ENCODE data around the gene PTCH2.
"Not testable (repeated sequence)": the region's sequence is repeated elsewhere in the genome, so short reads cannot be mapped to it uniquely, and the experiment has no call there.

PTCH2 gene

DNA sequence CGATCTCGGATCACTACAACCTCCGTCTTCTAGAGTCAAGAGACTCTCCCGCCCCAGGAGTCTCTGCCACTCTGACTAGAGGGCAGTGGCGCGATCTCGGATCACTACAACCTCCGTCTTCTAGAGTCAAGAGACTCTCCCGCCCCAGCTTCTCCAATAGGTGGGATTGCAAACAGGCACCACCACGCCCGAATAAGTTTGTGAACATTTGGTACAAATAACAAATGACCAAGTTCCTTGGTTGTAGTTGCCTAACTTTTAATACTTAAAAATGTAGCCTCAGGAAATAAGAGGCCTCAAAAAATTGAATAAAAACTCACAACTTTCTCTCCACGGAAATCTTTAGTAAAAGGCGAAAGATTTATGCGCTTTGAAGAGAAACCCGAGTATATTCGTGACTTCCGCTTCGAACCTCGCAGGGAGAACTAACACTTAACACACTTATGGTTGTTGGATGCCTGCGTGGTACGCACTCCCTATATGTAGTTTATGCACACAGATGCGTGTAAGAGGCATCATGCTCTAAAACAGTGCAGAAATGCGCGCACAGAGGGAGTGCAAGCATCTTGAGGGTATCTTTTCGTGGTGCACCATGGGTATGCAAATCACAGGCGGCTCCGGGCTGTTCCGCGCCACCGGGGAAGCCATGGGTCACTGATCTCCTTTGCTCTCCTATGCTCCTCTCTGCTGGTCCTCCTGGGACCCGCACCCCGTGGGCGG, 23.3 kb downstream of the PTCH2 start:
- peak; percentile 99 for DNase-seq

- no peak for DNase-seq
Observed at GRCh38 chr1:44819196-44819607, 23.9 kb downstream of the PTCH2 start.

DNA sequence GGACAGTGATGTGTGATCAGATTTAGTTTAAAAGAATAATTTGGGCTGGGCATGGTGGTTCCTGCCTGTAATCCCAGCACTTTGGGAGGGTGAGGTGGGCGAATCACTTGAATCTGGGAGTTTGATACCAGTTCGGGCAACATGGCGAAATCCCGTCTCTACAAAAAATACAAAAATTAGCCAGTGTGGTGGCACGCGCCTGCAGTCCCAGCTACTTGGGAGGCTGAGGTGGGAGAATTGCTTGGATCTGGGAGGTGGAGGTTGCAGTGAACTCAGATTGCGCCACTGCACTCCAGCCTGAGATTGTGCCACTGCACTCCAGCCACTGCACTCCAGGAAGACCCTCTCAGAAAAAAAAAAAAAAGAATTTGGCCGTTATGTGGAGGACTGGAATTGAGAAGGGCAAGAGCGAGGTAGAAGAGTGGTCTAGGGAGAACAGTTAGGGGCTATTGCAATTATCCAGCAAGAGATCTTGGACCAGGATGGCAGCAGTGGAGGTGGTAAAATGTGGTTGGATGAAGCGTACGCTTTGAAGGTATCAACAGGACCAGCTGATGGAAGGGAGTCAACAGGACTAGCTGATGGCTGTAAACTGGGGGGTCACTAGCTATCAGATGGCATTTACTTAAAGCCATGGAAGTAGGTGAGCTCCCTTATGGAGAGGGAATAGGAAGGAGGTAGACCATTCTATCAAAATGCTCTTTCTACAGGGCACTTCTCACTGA, 25.1 kb downstream of the PTCH2 start:
- no peak for DNase-seq

GRCh38 chr1:44817307-44817706, 25.7 kb downstream of the PTCH2 start:
- DNase-seq = no peak

DNA sequence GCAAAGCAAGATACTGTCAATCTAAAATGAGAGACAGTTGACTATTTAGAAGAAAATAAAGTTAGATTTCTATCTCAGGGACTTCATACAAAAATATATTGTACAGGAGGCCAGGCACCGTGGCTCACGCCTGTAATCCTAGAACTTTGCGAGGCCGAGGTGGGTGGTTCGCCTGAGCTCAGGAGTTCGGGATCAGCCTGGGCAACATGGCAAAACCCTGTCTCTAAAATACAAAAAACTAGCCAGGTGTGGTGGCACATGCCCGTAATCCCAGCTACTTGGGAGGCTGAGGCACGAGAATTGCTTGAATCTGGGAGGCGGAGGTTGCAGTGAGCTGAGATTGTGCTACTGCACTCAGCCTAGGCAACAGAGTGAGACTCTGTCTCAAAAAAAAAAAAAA, 27.1 kb downstream of the PTCH2 start:
- DNase-seq = not testable (repeated sequence)

DNA sequence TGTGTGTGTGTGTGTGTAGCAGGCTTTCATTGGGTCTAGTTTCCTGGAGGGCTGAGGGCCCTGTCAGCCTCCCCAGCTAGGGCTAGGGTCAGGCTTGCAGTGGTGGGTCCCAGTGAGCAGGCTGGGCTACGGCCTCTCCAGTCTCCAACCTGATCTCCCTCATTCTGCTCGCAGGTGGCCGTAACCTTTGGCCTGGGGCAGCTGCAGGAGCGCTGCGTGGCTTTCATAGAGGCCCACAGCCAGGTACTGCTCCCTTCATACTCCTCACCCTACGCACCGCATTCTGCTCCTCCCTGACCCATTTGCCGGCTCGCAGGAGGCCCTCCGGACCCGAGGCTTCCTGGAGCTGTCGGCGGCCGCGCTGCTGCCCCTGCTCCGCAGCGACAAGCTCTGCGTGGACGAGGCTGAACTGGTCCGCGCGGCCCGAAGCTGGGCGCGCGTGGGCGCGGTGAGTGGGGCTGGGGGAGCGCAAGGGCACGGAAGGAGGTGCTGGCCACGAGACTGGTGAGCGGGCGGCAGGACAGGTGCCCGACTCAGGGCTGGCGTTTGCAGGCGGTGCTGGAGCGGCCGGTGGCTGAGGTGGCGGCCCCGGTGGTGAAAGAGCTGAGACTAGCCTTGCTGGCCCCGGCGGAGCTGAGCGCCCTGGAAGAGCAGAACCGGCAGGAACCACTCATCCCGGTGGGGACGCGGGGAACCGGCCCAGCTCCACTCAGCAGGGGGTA, 30.1 kb downstream of the PTCH2 start:
- DNase-seq = no peak

DNA sequence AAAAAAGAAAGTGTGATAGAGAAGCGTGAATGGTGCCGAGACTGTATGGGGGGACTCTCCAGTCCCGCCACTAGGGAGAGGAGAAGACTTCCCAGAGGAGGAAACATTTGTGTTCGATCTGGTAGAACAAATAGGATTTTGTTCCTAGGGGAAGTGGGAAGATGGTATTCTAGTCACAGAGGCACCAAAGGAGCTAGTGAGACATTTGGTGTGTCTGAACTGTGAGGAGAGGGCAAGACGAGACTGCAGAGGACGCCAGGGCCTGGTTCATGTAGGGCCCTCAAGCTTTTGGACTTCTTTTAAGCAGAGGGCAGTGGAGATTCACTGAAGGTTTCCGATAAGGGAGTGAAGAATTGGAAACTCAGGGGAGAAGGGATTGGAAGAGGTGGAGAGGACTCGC, 31.8 kb downstream of the PTCH2 start:
- no peak for DNase-seq

DNA sequence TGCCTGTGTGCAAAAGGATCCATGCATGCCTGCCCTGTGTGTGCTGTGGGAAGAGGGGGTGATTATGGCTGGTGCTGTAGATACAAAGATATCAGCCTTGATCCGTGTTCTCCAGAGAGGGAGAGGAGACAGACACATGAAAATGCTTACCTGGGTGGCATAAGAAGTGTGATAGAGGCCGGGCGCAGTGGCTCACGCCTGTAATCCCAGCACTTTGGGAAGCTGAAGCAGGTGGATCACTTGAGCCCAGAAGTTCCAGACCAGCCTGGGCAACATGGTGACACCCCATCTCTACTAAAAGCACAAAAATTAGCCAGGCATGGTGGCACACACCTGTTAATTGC, 32.3 kb downstream of the PTCH2 start:
- DNase-seq = not testable (repeated sequence)

DNA sequence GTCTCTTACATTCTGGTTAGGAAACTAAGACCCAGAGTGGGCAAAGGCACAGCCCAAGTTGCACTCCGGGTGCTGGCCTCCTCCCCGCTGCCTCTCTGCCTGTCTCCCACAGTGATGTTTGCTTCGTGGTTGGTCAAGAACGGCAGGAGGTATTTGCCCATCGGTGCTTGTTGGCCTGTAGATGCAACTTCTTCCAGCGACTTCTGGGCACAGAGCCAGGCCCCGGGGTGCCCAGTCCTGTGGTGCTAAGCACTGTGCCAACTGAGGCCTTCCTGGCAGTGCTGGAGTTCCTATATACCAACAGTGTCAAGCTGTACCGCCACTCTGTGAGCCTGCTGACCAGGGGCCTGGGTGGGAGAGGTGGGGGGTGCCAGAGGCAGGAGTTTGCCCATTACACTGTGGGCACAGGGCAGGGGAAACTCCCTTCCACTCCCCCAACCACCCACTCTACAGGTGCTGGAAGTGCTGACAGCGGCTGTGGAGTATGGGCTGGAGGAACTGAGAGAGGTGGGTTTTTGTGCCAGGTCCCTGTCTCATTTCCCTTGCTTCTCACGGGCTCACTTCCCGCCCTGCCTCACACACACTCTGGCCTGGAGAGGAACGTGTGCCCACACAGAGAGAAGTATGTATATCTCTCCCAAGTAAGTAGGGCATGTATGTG, 32.8 kb downstream of the PTCH2 start:
- no peak for DNase-seq

DNA sequence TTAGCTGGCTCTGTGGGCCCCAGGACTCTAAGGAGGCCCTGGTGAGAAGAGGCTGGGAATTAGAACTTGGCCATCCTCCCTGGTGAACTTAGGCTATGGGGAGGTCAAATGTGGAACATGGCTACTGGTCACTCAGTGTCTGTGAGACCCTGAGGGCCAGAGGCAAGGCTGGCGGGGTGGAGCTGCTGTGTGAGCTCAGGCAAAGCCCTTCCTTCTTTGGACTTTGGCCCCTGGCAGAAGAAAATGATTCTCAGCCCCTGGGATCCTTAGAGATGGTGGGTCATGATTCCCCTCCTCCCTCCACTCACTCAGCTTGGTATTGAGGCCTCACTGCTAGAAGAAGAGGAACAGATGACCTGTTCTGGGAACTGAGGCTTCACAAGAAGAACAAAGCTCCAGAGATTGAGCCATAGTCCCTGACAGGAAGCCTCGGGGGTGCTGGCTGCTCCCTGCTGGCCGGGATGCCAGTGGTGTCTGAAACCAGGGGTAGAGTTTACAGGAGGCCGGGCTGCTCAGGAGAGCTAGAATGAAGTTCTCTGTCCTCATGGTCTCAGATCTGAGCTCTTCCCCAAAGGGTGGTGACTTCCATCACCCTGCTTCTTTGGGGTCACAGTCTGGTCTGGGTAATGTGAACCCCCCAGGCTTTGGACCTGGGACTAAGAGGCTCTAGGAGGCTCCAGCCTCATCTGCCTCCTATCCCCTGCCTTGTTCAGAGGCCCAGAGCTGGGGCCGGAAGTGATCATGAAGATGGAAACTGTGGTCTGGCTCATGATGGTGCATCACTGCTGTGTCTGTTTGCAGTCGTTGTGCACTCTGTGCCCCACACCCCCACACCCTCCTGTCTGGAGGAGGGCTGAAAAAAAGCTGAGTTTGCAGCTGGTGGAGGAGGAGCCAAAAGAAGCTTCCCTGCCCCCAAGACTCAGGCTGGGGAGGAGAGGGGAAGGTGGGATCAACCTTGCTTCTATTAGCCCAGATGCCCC, 33.8 kb downstream of the PTCH2 start:
- peak; percentile 89 for DNase-seq

GRCh38 chr1:44808063-44808937, 34.8 kb downstream of the PTCH2 start, which contains the start of gene BTBD19:
Gene BTBD19, plus strand, starts transcription at chr1:44808523. Its CDS starts 298 bp downstream, at chr1:44808821.
- DNase-seq = peak; percentile 32

DNA sequence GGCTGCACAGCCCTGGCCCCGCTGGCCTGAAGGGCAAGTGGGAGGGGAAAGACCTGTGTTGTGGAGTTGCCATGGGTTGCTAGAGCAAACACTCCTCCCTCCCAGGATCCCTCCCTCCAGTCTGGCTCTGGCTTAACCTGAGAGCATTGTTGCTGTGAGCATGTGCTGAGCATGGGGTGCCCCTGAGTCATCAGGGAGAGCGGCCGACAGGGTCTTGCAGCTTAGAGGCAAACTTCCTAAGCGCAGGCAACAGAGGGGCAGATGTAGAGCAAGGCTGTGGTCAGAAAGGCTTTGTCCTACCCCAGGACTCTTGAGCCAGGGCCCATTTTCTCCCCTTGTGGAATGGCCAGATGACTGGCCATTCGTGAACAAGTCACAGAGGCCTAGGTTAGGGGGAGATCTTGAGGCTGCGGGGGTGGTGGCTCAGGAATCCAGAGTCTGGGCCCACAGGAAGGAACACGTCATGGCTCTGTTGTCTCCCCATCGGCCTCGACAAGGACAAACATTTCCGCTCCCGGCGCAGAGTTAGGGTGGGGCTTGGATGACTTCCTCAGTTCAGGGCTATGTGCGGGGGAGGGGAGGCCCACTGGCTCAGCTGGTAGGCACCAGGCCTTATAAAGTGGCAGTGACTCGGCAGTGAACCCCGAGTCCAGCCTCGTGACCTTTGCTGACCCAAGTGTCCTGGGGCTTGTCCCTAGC, 35.5 kb downstream of the PTCH2 start:
- DNase-seq = peak; percentile 96

GRCh38 chr1:44806704-44807363, 36.2 kb downstream of the PTCH2 start, which contains the start of gene DYNLT4:
Gene DYNLT4, minus strand, starts transcription at chr1:44807351. Its CDS starts 683 bp downstream, at chr1:44806668.
- DNase-seq = no peak

DNA sequence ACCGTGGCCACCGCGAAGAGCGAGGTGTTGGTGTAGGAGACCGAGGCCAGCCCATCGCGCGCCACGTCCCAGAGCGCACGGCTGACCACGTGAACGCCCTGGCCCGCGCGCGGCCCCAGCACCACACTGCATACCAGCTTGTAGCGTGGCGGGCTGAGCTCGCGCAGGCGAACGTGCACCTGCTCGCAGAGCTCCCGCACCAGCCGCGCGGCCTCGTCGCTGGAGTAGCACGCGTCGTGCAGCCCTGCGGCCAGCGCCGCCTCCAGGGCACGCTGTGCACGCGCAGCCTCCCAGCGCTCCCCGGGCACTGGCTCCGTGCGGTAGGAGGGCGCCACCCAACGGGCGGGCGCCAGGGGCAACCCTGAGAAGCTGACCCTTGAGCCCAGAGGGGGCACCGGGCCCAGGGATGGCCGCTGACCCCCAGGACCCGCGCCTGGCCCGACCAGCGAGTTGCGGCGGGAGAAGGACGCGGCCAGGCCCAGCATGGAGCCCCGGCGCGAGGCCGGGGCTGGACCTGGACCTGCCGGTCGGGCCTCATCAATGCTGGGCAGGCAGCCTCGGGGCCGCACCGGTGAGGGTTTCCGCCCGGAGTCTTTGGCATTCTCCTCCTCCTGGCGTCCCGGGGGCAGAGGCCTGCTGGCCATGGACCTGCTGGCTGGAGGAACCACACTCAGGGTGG, 36.9 kb downstream of the PTCH2 start:
- no peak for DNase-seq

DNA sequence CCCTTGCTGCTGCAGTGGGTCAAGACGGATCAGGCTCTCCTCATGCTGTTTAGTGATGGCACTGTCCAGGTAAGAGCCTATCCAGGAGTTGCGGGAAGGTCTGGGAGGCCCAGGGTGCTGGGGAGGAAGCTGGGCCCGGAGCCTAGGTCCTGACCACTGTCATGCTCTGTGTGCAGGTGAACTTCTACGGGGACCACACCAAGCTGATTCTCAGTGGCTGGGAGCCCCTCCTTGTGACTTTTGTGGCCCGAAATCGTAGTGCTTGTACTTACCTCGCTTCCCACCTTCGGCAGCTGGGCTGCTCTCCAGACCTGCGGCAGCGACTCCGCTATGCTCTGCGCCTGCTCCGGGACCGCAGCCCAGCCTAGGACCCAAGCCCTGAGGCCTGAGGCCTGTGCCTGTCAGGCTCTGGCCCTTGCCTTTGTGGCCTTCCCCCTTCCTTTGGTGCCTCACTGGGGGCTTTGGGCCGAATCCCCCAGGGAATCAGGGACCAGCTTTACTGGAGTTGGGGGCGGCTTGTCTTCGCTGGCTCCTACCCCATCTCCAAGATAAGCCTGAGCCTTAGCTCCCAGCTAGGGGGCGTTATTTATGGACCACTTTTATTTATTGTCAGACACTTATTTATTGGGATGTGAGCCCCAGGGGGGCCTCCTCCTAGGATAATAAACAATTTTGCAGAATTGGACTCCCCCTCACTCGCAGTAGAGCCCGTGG, 37.6 kb downstream of the PTCH2 start:
- DNase-seq = no peak

- DNase-seq = no peak
Observed at GRCh38 chr1:44803312-44804095, 39.5 kb downstream of the PTCH2 start.

DNA sequence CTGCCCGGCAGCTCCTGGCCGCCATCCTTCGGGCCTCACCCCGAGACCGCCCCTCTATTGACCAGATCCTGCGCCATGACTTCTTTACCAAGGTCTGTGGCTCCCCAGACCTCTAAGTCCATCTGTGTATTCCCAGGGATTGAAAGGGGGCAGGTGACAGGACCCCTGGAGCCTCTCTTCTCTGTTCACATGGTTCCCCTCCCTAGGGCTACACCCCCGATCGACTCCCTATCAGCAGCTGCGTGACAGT, 40.1 kb downstream of the PTCH2 start:
- no peak for DNase-seq
